GM18517 (cell line): ENCODE measurements around the gene MTHFD1L.
"Not testable (repeated sequence)": the region's sequence is repeated elsewhere in the genome, so short reads cannot be mapped to it uniquely, and the experiment has no call there.

ENCODE experiments used
- ATAC-seq: cut with Tn5 transposase; IDR thresholded peaks from one replicate; pipeline ENCODE4 v1.9.1; 2021; ENCODE audit warnings: mild to moderate bottlenecking, moderate library complexity; ENCODE audit not compliant: unreplicated experiment

Gene MTHFD1L

GRCh38 chr6:151089978-151090377 is 224.5 kb downstream of the MTHFD1L start:
- ATAC-seq, result no peak

- no peak for ATAC-seq
Measured at GRCh38 chr6:151091571-151091970, 226.1 kb downstream of the MTHFD1L start.

GRCh38 chr6:151092591-151092990 is 227.1 kb downstream of the MTHFD1L start:
- ATAC-seq, result no peak

GRCh38 chr6:151093706-151094105 is 228.2 kb downstream of the MTHFD1L start:
- ATAC-seq, result no peak

GRCh38 chr6:151095538-151096254 is 230.2 kb downstream of the MTHFD1L start:
- ATAC-seq, result no peak

- ATAC-seq, result no peak
Measured at GRCh38 chr6:151096255-151096612, 230.7 kb downstream of the MTHFD1L start.

GRCh38 chr6:151096691-151097606 is 231.4 kb downstream of the MTHFD1L start:
- no peak for ATAC-seq

- ATAC-seq, result no peak
Measured at GRCh38 chr6:151098166-151098565, 232.7 kb downstream of the MTHFD1L start.

- ATAC-seq, result no peak
Measured at GRCh38 chr6:151100326-151100725, 234.8 kb downstream of the MTHFD1L start.

GRCh38 chr6:151101161-151101815 is 235.8 kb downstream of the MTHFD1L start:
- ATAC-seq, result no peak

GRCh38 chr6:151101816-151102694 is 236.6 kb downstream of the MTHFD1L start:
- ATAC-seq, result no peak

GRCh38 chr6:151103266-151103665 is 237.8 kb downstream of the MTHFD1L start:
- ATAC-seq, result no peak

GRCh38 chr6:151107897-151108427 is 242.5 kb downstream of the MTHFD1L start:
- ATAC-seq, result no peak

- no peak for ATAC-seq
Measured at GRCh38 chr6:151108548-151108947, 243.0 kb downstream of the MTHFD1L start.

GRCh38 chr6:151109361-151109760 is 243.9 kb downstream of the MTHFD1L start:
- ATAC-seq, result no peak

- no peak for ATAC-seq
Measured at GRCh38 chr6:151109869-151110575, 244.5 kb downstream of the MTHFD1L start.

- no peak for ATAC-seq
Measured at GRCh38 chr6:151110576-151110905, 245.0 kb downstream of the MTHFD1L start.

GRCh38 chr6:151111670-151112069 is 246.2 kb downstream of the MTHFD1L start:
- no peak for ATAC-seq

- no peak for ATAC-seq
Measured at GRCh38 chr6:151112130-151112529, 246.6 kb downstream of the MTHFD1L start.

- not testable (repeated sequence) for ATAC-seq
Measured at GRCh38 chr6:151112884-151113283, 247.4 kb downstream of the MTHFD1L start.
